GM12878 (cell line): Measurements from ENCODE around the gene SRP14. TPM values are rescaled to one million over a fixed set of nuclear protein-coding genes. Genes with fewer than 3 reads are reported as not detected.

Experiments used
- ATAC-seq: fragments of 200-7000 bp; cut with Tn5 transposase; 3 replicates; pipeline ENCODE4 v1.9.1; 2020; ENCODE audit warnings: mild to moderate bottlenecking, moderate library complexity
- BruUV-seq: library from RNA; stranded (reverse); fragments of 400-500 nt; replicated peaks from 2 replicates; lab custom pipeline; 2021; lab: Mats Ljungman, UMichigan
- CTCF ChIA-PET: fragments of 300-600 bp; sonication (Branson Sonifier 250); formaldehyde crosslinking; extraction: SDS; loops from one replicate; lab custom pipeline; 2021; ENCODE audit warnings: inconsistent platforms; lab: Yijun Ruan, JAX
- POLR2A ChIA-PET: fragments of 350-600 bp; formaldehyde crosslinking; extraction: SDS; loops from one replicate; lab custom pipeline; 2021; ENCODE audit warnings: inconsistent platforms; lab: Charles Lee
- RAD21 ChIA-PET: fragments of 300-600 bp; sonication (Branson Sonifier 250); formaldehyde crosslinking; loops from one replicate; lab custom pipeline; 2023; ENCODE audit warnings: antibody characterized with exemption; ENCODE audit not compliant: unreplicated experiment; lab: Charles Lee
- SMC1A ChIA-PET: fragments of 300-600 bp; sonication (Branson Sonifier 250); formaldehyde crosslinking; loops from one replicate; lab custom pipeline; 2023; ENCODE audit not compliant: unreplicated experiment, uncharacterized antibody; lab: Charles Lee
- DNase-seq: peaks from one replicate; pipeline ENCODE4 v3.0.0-alpha.2; 2011; ENCODE audit warnings: low read depth, low spot score
- FAIRE-seq: peaks from 3 replicates; lab custom pipeline; 2011; peaks lifted over from hg19 to GRCh38; lab: Jason Lieb, UNC
- H2AFZ ChIP-seq: 2 replicates; pipeline ENCODE4 v1.6.0; 2011; ENCODE audit warnings: low read depth, low read length, control low read depth; ENCODE audit not compliant: control insufficient read depth
- H3K27ac ChIP-seq: 2 replicates; pipeline ENCODE4 v1.5.1; 2011; ENCODE audit warnings: control low read depth; ENCODE audit not compliant: control insufficient read depth, insufficient read depth
- H3K27me3 ChIP-seq, 2 experiments: replicated peaks in 1 of 2; 2 replicates each; pipeline versions ENCODE4 v1.6.0 to v1.6.1; 2011; ENCODE audit warnings: low read length in 1 of 2; ENCODE audit not compliant: control insufficient read depth in 2 of 2, insufficient read depth in 2 of 2
- H3K36me3 ChIP-seq, 2 experiments: 2 replicates each; pipeline ENCODE4 v1.5.1; 2011; ENCODE audit warnings: low read length in 1 of 2; ENCODE audit not compliant: control insufficient read depth in 2 of 2, insufficient read depth in 2 of 2
- H3K4me1 ChIP-seq: 2 replicates; pipeline ENCODE4 v1.6.1; 2011; ENCODE audit warnings: mild to moderate bottlenecking, low read length, moderate library complexity, mixed read lengths; ENCODE audit not compliant: control insufficient read depth, insufficient read depth
- H3K4me2 ChIP-seq: 2 replicates; pipeline ENCODE4 v1.6.0; 2011; ENCODE audit warnings: control low read depth; ENCODE audit not compliant: control insufficient read depth, insufficient read depth
- H3K4me3 ChIP-seq: fragments of 200-600 bp; sonication (generic); 2 replicates; pipeline ENCODE4 v1.5.1; 2016
- H3K79me2 ChIP-seq: 2 replicates; pipeline ENCODE4 v1.6.0; 2011; ENCODE audit warnings: low read length; ENCODE audit not compliant: control insufficient read depth, insufficient read depth
- H3K9ac ChIP-seq: 2 replicates; pipeline ENCODE4 v1.8.0; 2011; ENCODE audit warnings: low read length, control low read depth, mixed read lengths; ENCODE audit not compliant: control insufficient read depth, insufficient read depth
- H3K9me3 ChIP-seq: replicated peaks from 3 replicates; pipeline ENCODE4 v1.5.1; 2011; ENCODE audit warnings: mild to moderate bottlenecking, low read length; ENCODE audit not compliant: control insufficient read depth, insufficient read depth
- H4K20me1 ChIP-seq: 2 replicates; pipeline ENCODE4 v1.6.0; 2011; ENCODE audit not compliant: control insufficient read depth, insufficient read depth
- CHD4 ChIP-seq: fragments of 200-600 bp; sonication (generic); IDR thresholded peaks from 2 replicates; pipeline ENCODE4 v1.6.1; 2016; ENCODE audit warnings: mild to moderate bottlenecking
- FOXM1 ChIP-seq: IDR thresholded peaks from 2 replicates; pipeline ENCODE4 v1.6.1; 2012; ENCODE audit warnings: low read depth, mild to moderate bottlenecking, inconsistent platforms, low read length, moderate library complexity
- MYB ChIP-seq: fragments of 150-350 bp; IDR thresholded peaks from 2 replicates; pipeline ENCODE4 v1.6.1; 2014; ENCODE audit warnings: mild to moderate bottlenecking, low read depth, low read length, borderline replicate concordance
- MYC ChIP-seq: IDR thresholded peaks from 2 replicates; pipeline ENCODE4 v1.6.1; 2011; ENCODE audit warnings: mild to moderate bottlenecking, low read length, moderate library complexity, inconsistent platforms; ENCODE audit not compliant: insufficient read depth, insufficient replicate concordance, insufficient read length, severe bottlenecking
- NBN ChIP-seq: fragments of 450-650 bp; IDR thresholded peaks from 2 replicates; pipeline ENCODE4 v1.6.1; 2016
- SMARCA5 ChIP-seq: fragments of 450-650 bp; IDR thresholded peaks from 2 replicates; pipeline ENCODE4 v1.6.1; 2017; ENCODE audit warnings: mild to moderate bottlenecking
- SPI1 ChIP-seq: IDR thresholded peaks from 2 replicates; pipeline ENCODE4 v1.6.1; 2011; ENCODE audit warnings: low read depth, mild to moderate bottlenecking, low read length, moderate library complexity, borderline replicate concordance; ENCODE audit not compliant: insufficient read depth
- USF1 ChIP-seq: IDR thresholded peaks from 2 replicates; pipeline ENCODE4 v1.6.1; 2011; ENCODE audit warnings: borderline replicate concordance, low read depth, mild to moderate bottlenecking, moderate library complexity, mixed read lengths, low read length; ENCODE audit not compliant: insufficient read depth; ENCODE audit errors: extremely low read length
- WGBS: methylation state at CpG from one replicate; pipeline ENCODE4 v1.1.6; 2016; ENCODE audit warnings: low lambda C conversion rate; ENCODE audit not compliant: insufficient replicate concordance, insufficient coverage; ENCODE audit errors: missing lambda C conversion rate; 5-methylcytosine and 5-hydroxymethylcytosine counted together
- in situ Hi-C: fragments of 300-500 bp; cut with MboI; formaldehyde crosslinking; loops from 9 replicates; pipeline ENCODE4 v1.14.3; 2018; ENCODE audit warnings: mixed read lengths
- intact Hi-C: fragments of 100-400 bp; cut with micrococcal nuclease; formaldehyde crosslinking; loops from one replicate; pipeline ENCODE4 v1.14.2; 2022; ENCODE audit not compliant: unreplicated experiment
- polyA plus RNA-seq, 11 experiments: library from polyadenylated mRNA; depleted of rRNA in 4 of 11; unstranded in 6 of 11; stranded (reverse) in 5 of 11; fragments of >200 nt; fragmentation: Nextera tagmentation in 4 of 11; fragmentation: Illumina TruSeq in 1 of 11; extraction: Ambion mirVana in 4 of 11; extraction: Trizol in 1 of 11; gene quantifications; 1 replicate in 1 of 11; 2 replicates in 10 of 11; pipeline versions ENCODE4 v1.2.1 to v1.2.3, GENCODE V29; 2011 to 2016; ENCODE audit warnings: inconsistent platforms in 2 of 11, missing spikeins in 2 of 11, low read depth in 1 of 11
- total RNA-seq, 4 experiments: library from RNA; depleted of rRNA in 3 of 4; stranded (reverse); fragments of >200 nt in 3 of 4; fragmentation: Illumina TruSeq in 1 of 4; extraction: Trizol in 1 of 4; gene quantifications; 2 replicates each; pipeline versions ENCODE4 v1.2.1 to v1.2.3, GENCODE V29; 2013 to 2021
- TF ChIP-seq, protein P1 (sequence below): IDR thresholded peaks from 2 replicates; pipeline ENCODE4 v1.6.1; 2011; ENCODE audit warnings: borderline replicate concordance, low read depth, mild to moderate bottlenecking, moderate library complexity, low read length; ENCODE audit not compliant: insufficient read depth, poor library complexity, severe bottlenecking

The SRP14 gene
- total and polyA plus RNA-seq, 10 of the 15 experiments (the other 5 are each of a cell fraction or from before 2014, with no cell fraction given): 141 to 1,182 (median 493) TPM

DNA sequence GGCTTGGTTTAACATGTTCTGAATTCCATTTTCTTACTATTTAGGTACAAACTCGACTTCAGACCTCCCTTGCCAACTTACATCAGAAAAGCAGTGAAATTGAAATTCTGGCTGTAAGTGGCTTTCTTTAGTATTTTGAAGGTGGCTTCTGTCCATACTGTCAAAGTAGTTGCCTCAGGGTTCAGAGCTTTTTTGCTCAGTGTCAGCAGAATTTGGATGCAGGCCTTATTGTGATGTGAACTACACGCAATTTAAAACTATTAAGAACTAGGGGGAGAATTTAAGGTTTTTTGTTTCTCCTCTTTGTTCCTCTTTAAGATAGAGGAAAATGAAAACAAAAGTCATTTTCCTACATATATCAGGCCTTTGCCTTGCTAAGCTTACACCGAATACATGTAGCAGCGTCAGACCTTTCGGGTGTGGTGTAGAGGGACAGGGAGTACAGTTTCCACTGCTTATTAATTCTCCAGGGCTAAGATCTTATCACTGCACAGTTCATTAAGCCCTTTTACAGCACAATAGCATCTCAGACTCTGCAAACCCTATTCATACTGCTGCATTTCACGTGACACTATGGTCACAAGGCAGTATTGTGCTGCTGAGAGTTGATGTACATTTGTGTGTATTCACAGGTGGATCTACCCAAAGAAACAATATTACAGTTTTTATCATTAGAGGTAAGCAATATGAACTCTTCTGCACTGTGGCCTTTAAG lies 6.7 kb downstream of the SRP14 start:
- Histone ChIP-seq H3K9me3 (no peaks in the 10 kb centered on the region), H2AFZ (no peak overlapping the region), H3K27ac (no peak overlapping the region), H4K20me1 (no peaks in the 10 kb centered on the region; the same call in 1 of the 2 replicates), H3K79me2 (peaks cover 2% of the 10 kb centered on the region), H3K27me3 (no peaks in the 10 kb centered on the region), H3K36me3 (peaks cover 1 to 35% of the 10 kb centered on the region in 2 experiments; a peak in 3 of 4 replicates), H3K4me3 (no peak overlapping the region), H3K4me1 (no peaks in the 10 kb centered on the region; the same call in 1 of the 2 replicates), H3K4me2 (no peak overlapping the region)
- WGBS: 95% methylated on average over 6 of the region's 6 CpGs
- FAIRE-seq (no peak), ATAC-seq (no peak), DNase-seq (no peak)
- ChIA-PET CTCF (interaction anchor here (1.0 to 4.3 kb wide), 5 partner anchors 16 to 243 kb away, joined by 3 to 29 read pairs (median 5); partner anchors contain the start of gene BMF), POLR2A (no interaction called here), RAD21 (interaction anchor here (0.8 to 1.3 kb wide), 3 partner anchors 13 to 241 kb away, joined by 3 to 9 read pairs (median 4); no protein-coding TSS in a partner anchor)
- in situ Hi-C loops (no loop called here), intact Hi-C loops (no loop called here)
- TF ChIP-seq SPI1 (no peak), FOXM1 (no peak), CHD4 (no peak), SMARCA5 (no peak), USF1 (no peak), MYB (no peak), MYC (no peak), NBN (no peak)
- TF ChIP-seq, protein P1, sequence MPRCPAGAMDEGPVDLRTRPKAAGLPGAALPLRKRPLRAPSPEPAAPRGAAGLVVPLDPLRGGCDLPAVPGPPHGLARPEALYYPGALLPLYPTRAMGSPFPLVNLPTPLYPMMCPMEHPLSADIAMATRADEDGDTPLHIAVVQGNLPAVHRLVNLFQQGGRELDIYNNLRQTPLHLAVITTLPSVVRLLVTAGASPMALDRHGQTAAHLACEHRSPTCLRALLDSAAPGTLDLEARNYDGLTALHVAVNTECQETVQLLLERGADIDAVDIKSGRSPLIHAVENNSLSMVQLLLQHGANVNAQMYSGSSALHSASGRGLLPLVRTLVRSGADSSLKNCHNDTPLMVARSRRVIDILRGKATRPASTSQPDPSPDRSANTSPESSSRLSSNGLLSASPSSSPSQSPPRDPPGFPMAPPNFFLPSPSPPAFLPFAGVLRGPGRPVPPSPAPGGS: no peak
- TF ChIP-seq, all 136 proteins: peak for 0
- SMC1A ChIA-PET: interaction anchor here (1.2 to 23.0 kb wide), 3 partner anchors 9 to 134 kb away, joined by 3 to 1082 read pairs (median 3); partner anchors contain the start of gene BMF
- no TSS peak for BruUV-seq
- no peak overlapping the region for H3K9ac ChIP-seq
